GM21528 (cell line): ENCODE data around the gene SNIP1.
A peak's percentile ranks its signal among the peaks of the same experiment; 100 is the strongest.
"Not testable (repeated sequence)": the region's sequence is repeated elsewhere in the genome, so short reads cannot be mapped to it uniquely, and the experiment has no call there.

ENCODE experiments used
- ATAC-seq: cut with Tn5 transposase; IDR thresholded peaks from one replicate; pipeline ENCODE4 v1.9.1; 2021; ENCODE audit warnings: mild to moderate bottlenecking, moderate library complexity; ENCODE audit not compliant: unreplicated experiment, low FRiP score

SNIP1 gene

GRCh38 chr1:37514350-37515184 is 39.5 kb downstream of the SNIP1 start, which contains the start of gene MEAF6:
TSS of gene MEAF6 (minus strand) at chr1:37514766. CDS start at chr1:37514746, 20 bp downstream.
- peak; percentile 84 for ATAC-seq

- peak; percentile 23 for ATAC-seq
These were observed 40.2 kb downstream of the SNIP1 start for GRCh38 chr1:37513795-37514349.

GRCh38 chr1:37509181-37509580 is 44.9 kb downstream of the SNIP1 start:
- no peak for ATAC-seq

- ATAC-seq, result no peak
These were observed 47.4 kb downstream of the SNIP1 start for GRCh38 chr1:37506740-37507139.

- ATAC-seq, result not testable (repeated sequence)
These were observed 51.3 kb downstream of the SNIP1 start for GRCh38 chr1:37502791-37503190.

GRCh38 chr1:37502104-37502503 is 52.0 kb downstream of the SNIP1 start:
- ATAC-seq, result no peak

- no peak for ATAC-seq
These were observed 52.4 kb downstream of the SNIP1 start for GRCh38 chr1:37501661-37502060.

GRCh38 chr1:37498872-37499617 is 55.0 kb downstream of the SNIP1 start:
- no peak for ATAC-seq

GRCh38 chr1:37497832-37498231 is 56.3 kb downstream of the SNIP1 start:
- no peak for ATAC-seq

GRCh38 chr1:37495875-37496274 is 58.2 kb downstream of the SNIP1 start:
- ATAC-seq, result no peak

GRCh38 chr1:37493336-37494098 is 60.6 kb downstream of the SNIP1 start:
- no peak for ATAC-seq

- no peak for ATAC-seq
These were observed 66.5 kb downstream of the SNIP1 start for GRCh38 chr1:37487619-37487984.

GRCh38 chr1:37486680-37487618 is 67.1 kb downstream of the SNIP1 start:
- ATAC-seq, result no peak

- no peak for ATAC-seq
These were observed 68.0 kb downstream of the SNIP1 start for GRCh38 chr1:37485902-37486679.
